Activated effector memory CD4-positive, alpha-beta T cell treated with Interleukin-2 at 50 U/mL for 16 hours (primary cell): ENCODE data around the gene PFDN1.

Experiments
- DNase-seq: peaks from one replicate; pipeline ENCODE4 v3.0.0-alpha.2; 2020

The PFDN1 gene

GRCh38 chr5:140235791-140236551 lies 66.9 kb downstream of the PFDN1 start:
- no peak for DNase-seq

DNA sequence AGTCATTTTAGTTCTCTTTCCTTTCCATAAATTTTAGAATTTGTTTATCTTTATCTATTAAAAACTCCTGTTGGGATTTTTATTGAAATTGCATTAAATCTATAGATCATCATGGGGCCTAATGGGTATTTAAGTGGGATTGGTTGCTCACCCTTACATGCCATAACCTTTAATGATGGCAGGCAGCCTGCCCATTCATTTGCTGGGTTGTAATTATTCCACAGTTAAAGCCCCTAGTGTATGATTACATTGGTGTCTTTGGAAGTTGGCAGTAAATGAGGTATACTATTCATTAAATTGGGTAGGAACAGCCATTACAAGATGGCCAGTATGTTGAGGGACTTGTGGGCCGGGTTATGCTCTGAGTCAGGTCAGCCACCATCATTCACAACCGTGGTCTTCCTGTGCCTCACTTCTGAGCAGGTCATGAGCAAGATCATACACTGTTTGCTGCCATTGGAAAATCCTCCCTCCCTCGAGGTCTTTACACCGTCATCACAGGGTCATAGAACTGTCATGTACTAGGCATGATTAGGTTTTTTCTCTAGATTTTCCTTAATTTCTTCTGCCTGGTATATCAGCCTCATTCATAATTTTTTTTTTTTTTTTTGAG lies 68.4 kb downstream of the PFDN1 start:
- DNase-seq = no peak

GRCh38 chr5:140232731-140233130 lies 70.2 kb downstream of the PFDN1 start:
- DNase-seq = no peak

- DNase-seq = no peak
Observed at GRCh38 chr5:140230373-140230772, 72.5 kb downstream of the PFDN1 start.

DNA sequence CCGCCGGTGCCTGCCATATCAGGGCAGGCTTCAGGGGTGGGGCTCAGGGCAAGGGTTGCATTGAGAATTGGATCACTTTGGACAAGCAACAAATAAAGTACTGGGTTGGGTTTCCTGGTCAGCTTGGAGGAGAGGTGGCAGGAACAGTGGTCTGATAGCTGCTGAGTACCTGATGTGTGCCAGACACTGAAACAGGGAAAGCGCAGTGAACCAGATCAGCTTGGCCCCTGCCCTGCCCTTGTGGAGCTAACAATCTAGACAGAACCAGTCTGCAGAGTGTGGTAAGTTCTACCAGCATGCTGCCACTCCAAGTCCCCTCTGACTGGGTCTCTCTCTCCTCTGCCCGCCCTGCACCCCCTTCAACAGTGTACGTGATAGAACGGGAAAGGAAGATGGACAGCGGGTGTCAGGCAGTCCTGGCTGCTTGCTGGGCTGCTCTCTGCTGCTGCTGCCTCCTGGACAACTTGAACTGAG lies 74.5 kb downstream of the PFDN1 start:
- no peak for DNase-seq

- DNase-seq = no peak
Observed at GRCh38 chr5:140227046-140227445, 75.9 kb downstream of the PFDN1 start.

GRCh38 chr5:140225396-140225795 lies 77.5 kb downstream of the PFDN1 start:
- no peak for DNase-seq

DNA sequence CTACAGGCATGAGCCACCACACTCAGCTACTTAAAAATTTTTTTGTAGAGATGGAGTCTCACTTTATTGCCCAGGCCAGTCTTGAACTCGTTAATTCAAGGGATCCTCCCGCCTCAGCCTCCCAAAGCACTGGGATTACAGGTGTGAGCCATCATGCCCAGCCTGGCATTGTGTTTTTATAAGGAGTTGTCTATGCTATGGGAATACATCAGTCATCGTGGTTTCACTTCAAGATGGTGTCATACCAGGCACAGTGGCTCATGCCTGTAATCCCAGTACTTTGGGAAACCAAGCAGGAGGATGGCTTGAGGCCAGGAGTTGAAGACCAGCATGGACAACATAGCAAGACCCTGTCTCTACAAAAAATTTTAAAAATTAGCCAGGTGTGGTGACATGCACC lies 78.2 kb downstream of the PFDN1 start:
- no peak for DNase-seq

DNA sequence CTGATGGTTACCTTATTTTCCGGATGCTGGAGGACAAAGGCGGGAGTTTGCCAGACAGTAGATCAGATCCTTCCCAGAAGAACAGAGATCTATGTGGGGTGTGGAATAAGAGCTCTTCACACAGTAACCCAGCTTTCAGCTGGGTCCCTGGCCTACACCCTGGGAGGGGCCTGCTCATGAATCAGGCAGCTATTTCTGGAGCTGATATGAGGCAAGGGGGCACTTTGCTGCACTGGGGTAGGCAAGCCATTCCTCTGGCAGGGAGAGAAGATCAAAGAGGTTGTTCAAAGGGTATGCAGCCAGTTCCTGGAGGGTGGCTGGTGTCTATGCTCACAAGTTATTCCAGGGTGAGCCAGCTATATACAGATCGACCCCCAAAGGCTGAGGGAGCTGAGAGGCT lies 79.3 kb downstream of the PFDN1 start:
- no peak for DNase-seq

DNA sequence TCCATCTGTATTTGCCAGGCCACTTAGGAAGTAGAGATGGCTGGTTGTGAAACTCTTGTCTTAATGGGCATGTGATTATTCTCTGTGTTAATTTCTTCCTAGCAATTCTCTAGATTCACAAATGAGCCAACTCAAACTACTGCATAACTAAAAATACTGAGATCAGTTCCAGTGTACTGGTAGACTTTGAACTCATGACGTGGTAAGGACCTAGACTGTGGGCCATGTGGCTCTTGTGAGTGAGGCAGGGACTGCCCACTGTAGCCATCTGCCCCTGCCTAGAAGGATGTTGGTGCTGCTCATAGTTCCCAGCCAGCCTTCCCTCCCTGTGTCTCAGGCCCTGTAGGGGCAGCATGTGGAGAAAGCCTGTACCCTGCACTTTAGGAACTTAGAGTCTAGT lies 80.5 kb downstream of the PFDN1 start:
- no peak for DNase-seq

DNA sequence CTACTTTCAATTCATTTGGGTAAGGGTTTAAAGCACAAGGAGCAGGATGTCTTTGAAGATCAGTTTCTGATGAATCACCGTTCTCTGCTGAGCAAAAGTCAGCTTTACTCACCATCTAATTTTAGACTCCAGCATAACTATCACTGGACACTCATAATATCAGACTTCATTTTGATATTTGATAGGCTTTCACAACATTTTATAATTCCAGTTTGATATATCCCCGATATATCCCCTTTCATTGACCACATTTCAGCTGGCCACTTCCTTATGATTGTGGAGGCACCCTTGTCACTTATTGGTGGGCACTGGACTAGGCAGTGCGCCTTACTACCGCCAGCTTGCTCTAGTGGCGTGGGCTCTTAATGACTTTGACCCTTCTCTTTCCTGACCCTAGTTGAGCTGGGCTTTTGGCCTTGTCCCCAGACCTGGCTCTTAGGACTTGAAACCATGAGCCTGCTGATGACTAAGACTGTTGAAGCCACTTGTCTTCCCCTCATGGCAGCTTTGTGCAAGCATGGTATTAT lies 81.1 kb downstream of the PFDN1 start:
- DNase-seq = no peak

- no peak for DNase-seq
Observed at GRCh38 chr5:140220698-140221064, 82.2 kb downstream of the PFDN1 start.

DNA sequence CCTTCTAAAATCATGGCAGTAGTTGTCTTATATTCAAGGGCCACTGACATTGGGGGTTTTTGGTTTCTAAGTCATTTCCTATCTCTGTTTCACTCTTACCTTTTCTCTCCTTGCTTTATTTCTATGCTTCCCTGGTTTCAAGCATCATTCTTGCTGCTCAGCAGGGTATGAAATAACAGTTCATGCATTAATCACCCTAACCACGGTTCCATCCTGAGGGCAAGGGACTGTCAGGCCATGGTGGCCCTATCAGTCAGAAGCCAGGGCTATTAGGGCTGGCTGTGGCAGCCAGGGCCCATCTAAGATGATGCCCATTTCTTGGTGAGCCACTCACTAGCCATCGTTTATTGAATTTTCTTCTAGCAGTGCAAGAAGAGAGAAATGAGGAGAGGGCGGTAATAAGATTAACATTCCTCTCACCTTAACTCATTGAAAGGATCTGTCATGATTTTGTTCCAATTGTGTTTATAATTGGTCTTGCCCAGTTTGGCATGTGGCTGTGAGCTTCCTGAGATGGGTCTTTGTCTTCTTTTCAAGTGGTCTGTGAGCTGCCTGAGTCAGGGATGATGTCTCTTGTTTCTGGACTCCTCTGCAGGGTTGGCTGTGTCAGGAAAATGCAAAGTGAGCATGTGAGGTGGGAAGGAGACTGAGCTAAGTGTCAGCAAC lies 82.7 kb downstream of the PFDN1 start:
- DNase-seq = no peak

- DNase-seq = no peak
Observed at GRCh38 chr5:140219068-140219991, 83.6 kb downstream of the PFDN1 start.

DNA sequence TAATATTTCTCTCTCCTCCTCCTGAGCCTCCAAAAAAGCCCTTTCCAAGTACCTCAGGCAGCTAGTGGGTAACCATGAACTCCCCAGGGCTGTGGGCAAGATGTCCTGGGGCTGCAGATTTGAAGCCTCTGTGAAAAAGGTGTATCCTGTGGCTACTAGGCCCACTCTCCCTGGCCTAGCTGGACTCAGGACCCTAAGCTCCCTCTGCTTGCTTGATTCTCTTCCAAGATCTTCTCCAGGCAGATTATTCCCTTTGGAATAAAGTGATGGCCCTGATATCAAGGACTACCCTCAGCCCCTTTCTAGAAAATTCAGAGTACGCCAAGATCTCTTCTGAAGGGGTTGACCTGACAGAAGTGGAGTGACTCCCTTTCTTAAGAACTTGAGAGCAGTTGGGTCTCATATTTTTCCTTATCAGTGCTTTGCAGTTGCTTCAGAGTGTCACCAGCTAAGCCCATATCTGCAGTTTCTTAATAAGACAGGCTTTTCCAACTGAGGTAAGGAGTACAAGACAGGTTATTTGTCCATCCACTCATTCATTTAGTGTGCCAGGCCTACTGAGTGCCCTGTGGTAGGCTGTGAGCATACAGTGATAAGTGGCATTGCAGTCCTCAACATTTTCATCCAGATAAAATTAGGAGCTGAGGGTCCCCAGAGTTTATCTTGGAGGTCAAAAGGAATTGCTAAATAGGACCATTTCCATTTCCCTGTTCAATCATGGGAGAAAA lies 85.4 kb downstream of the PFDN1 start:
- DNase-seq = no peak

DNA sequence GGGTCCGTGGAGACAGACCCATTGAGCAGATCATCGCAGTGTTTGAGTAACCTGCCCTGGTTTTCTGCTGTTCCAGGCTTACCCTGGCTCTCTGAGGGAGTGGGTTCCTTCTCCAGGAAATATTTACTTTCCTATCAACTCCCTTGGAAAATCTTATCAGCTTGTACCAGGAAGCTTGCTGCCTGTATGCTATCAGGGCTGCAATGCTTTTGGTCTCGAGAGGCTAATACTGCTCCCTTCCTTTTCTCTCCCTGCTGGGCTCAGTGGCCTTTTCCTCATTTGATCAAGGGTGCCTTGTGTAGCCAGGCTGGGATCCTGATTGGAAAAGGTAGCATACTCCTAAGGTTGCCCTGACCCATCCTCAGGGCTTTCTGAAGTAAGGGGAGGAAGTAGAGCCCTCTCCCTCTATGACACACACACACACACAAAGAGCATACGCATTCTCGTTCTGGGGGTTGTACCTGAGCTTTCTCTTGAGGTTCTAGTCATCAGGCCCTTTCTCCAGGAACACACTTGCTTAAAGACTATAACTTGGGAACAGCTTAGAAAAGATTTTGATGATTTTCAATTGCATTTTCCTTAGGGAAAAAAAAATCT lies 86.3 kb downstream of the PFDN1 start:
- no peak for DNase-seq

GRCh38 chr5:140215276-140215675 lies 87.6 kb downstream of the PFDN1 start:
- DNase-seq = no peak

DNA sequence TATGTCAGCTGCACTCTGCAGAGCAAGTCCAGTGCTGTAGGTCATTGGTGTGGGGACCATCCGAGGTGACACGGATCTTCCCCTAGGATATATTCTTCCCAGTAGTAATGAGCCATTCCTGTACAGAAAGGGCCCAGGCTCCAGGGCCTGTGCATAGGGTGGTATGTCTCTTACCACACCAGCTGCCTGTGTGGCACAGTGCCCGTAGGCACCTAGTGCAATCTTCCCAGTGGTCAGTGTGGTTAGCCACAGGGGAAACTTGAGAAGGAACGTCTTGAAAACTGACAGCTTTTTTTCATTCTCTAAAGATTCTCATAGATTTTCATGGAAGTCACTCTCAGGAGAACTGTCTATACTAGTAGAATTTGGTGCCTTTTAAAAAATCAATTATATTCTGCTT lies 88.1 kb downstream of the PFDN1 start:
- no peak for DNase-seq

- no peak for DNase-seq
Observed at GRCh38 chr5:140213370-140213983, 89.4 kb downstream of the PFDN1 start.

- no peak for DNase-seq
Observed at GRCh38 chr5:140208065-140208464, 94.8 kb downstream of the PFDN1 start.
